H1 (cell line): Measurements from ENCODE around the gene TTC3. TPM values are rescaled to one million over a fixed set of nuclear protein-coding genes. Genes with fewer than 3 reads are reported as not detected.
A peak's percentile ranks its signal among the peaks of the same experiment; 100 is the strongest.

Experiments used
- ASH2L ChIP-seq: fragments of 200-600, 300-600 bp; sonication (generic); IDR thresholded peaks from one replicate; pipeline ENCODE4 v1.7.1; 2017; ENCODE audit warnings: low read length
- ATF2 ChIP-seq: IDR thresholded peaks from 2 replicates; pipeline ENCODE4 v1.6.1; 2012; ENCODE audit warnings: low read length, inconsistent platforms
- BRCA1 ChIP-seq: IDR thresholded peaks from 2 replicates; pipeline ENCODE4 v1.6.1; 2012; ENCODE audit warnings: low read depth, low read length, improper control_type of control experiment
- CBX5 ChIP-seq: fragments of 300-800, 300-1000 bp; sonication (generic); IDR thresholded peaks from 2 replicates; pipeline ENCODE4 v1.7.1; 2016; ENCODE audit warnings: antibody characterized with exemption, low read length, low read depth
- CBX8 ChIP-seq: fragments of 300-800, 300-1000 bp; sonication (generic); IDR thresholded peaks from 2 replicates; pipeline ENCODE4 v1.7.1; 2016; ENCODE audit warnings: low read depth, low read length, borderline replicate concordance
- GABPA ChIP-seq: IDR thresholded peaks from 2 replicates; pipeline ENCODE4 v1.6.1; 2011; ENCODE audit warnings: mild to moderate bottlenecking, low read length, moderate library complexity, borderline replicate concordance; ENCODE audit not compliant: insufficient read depth
- HDAC2 ChIP-seq, 2 experiments: fragments of 300-600 bp in 1 of 2; sonication (generic) in 1 of 2; IDR thresholded peaks; 2 replicates each; pipeline ENCODE4 v1.6.1; 2011 to 2012; ENCODE audit warnings: low read depth in 2 of 2, low read length in 2 of 2, mild to moderate bottlenecking in 2 of 2, moderate library complexity in 2 of 2, borderline replicate concordance in 1 of 2, inconsistent platforms in 1 of 2
- JUN ChIP-seq: IDR thresholded peaks from 2 replicates; pipeline ENCODE4 v1.6.1; 2011; ENCODE audit warnings: low read depth, mild to moderate bottlenecking, improper control_type of control experiment, low read length
- NANOG ChIP-seq: IDR thresholded peaks from 2 replicates; pipeline ENCODE4 v1.6.1; 2011; ENCODE audit warnings: low read length, low read depth, mild to moderate bottlenecking, inconsistent platforms; ENCODE audit not compliant: insufficient read depth, poor library complexity, severe bottlenecking
- NRF1 ChIP-seq: IDR thresholded peaks from 2 replicates; pipeline ENCODE4 v1.6.1; 2011; ENCODE audit warnings: mild to moderate bottlenecking, low read depth, low read length, improper control_type of control experiment
- PHF8 ChIP-seq: fragments of 200-600 bp; sonication (generic); conservative IDR thresholded peaks from 2 replicates; pipeline ENCODE4 v1.7.1; 2012; ENCODE audit warnings: low read depth, mild to moderate bottlenecking, inconsistent platforms, low read length, moderate library complexity
- POLR2A ChIP-seq, 2 experiments: IDR thresholded peaks; 1 replicate in 1 of 2; 2 replicates in 1 of 2; pipeline ENCODE4 v1.6.1; 2011; ENCODE audit warnings: low read depth in 2 of 2, low read length in 2 of 2, mild to moderate bottlenecking in 2 of 2; ENCODE audit errors: control extremely low read depth in 1 of 2
- SIN3A ChIP-seq, 2 experiments: IDR thresholded peaks in 1 of 2; conservative IDR thresholded peaks in 1 of 2; 2 replicates each; pipeline ENCODE4 v1.6.1; 2011 to 2012; ENCODE audit warnings: low read length in 2 of 2, improper control_type of control experiment in 1 of 2, low read depth in 1 of 2, mild to moderate bottlenecking in 1 of 2
- SIRT6 ChIP-seq: IDR thresholded peaks from one replicate; pipeline ENCODE4 v1.7.1; 2012; ENCODE audit warnings: low read length, inconsistent platforms
- polyA plus RNA-seq, 7 experiments: library from polyadenylated mRNA; depleted of rRNA in 3 of 7; stranded (reverse) in 5 of 7; unstranded in 2 of 7; fragments of >200 nt in 5 of 7; fragments of 200-250 nt in 2 of 7; gene quantifications; 1 replicate in 5 of 7; 2 replicates in 1 of 7; 4 replicates in 1 of 7; pipeline versions ENCODE4 v1.2.1 to v1.2.3, GENCODE V29; 2011 to 2013; ENCODE audit warnings: missing spikeins in 2 of 7, mixed read lengths in 2 of 7
- total RNA-seq: library from RNA; stranded (reverse); fragmentation: NEBNext Ultra II Directional; extraction: Animal tissue kit (Norgen Biotek cat#: 25700); gene quantifications from 2 replicates; pipeline ENCODE4 v1.2.1, GENCODE V29; 2021
- TF ChIP-seq, protein P1 (sequence below): IDR thresholded peaks from 2 replicates; pipeline ENCODE4 v1.6.1; 2012; ENCODE audit warnings: inconsistent platforms

Gene TTC3
- total and polyA plus RNA-seq, 2 of the 8 experiments (the other 6 are each of a cell fraction or from before 2014, with no cell fraction given) = 11.0 to 36.2 TPM

DNA sequence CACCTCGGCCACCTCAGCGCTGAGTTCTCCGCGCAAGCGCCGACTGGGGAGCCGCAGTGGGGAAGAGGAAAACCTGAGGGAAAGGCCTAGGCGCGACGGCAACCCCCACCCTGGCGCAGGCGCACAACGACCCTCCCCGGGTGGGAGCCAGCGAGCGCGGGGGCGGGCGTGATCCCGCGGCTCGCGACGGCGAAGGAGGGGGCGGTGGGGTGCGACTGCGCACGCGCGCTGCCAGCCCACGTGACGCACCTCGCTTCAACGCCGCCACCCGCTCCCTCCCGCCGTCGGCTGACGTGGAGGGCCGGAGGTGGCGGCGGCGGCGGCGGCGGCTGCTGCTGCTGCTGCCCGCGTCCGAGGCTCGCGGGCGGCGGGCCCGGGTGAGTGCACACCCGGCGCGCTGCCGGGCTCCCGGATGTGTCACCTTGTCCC, at the start of gene TTC3, which contains the start of gene PIGP (continued):
- TF ChIP-seq PHF8 = peak; percentile 55; the same call in 1 of the 2 replicates
- peak; percentile 33; the same call in 1 of the 2 replicates for TF ChIP-seq BRCA1
- peak; percentile 57 for TF ChIP-seq NRF1
- no peak for TF ChIP-seq JUN
- no peak for TF ChIP-seq HDAC2 (IDR thresholded peaks at IDR 0.05; ENCODE audit: borderline replicate concordance in 1 of 2, low read depth in 2 of 2, low read length in 2 of 2)
- TF ChIP-seq, protein P1, sequence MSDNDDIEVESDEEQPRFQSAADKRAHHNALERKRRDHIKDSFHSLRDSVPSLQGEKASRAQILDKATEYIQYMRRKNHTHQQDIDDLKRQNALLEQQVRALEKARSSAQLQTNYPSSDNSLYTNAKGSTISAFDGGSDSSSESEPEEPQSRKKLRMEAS = peak; percentile 76; the same call in 1 of the 2 replicates
- TF ChIP-seq ASH2L = peak; percentile 17
- no peak; a peak in 1 of 4 replicates for TF ChIP-seq SIN3A (conservative IDR thresholded peaks at IDR 0.05 in 1 of 2, IDR thresholded peaks at IDR 0.05 in 1 of 2; ENCODE audit: low read depth in 1 of 2, low read length in 2 of 2)
- peak; percentile 58 to 74 for TF ChIP-seq POLR2A (IDR thresholded peaks at IDR 0.05; ENCODE audit: control extremely low read depth in 1 of 2, low read depth in 2 of 2, low read length in 2 of 2)
- TF ChIP-seq CBX5 = no peak
- no peak for TF ChIP-seq SIRT6
- TF ChIP-seq NANOG = no peak
- TF ChIP-seq ATF2 = no peak
- no peak for TF ChIP-seq CBX8
- TF ChIP-seq GABPA = no peak
